Activated T-cell treated with anti-CD3 and anti-CD28 coated beads for 4 hours (primary cell): ENCODE results near the gene MBNL3.

Source experiments
- DNase-seq: peaks from one replicate; pipeline ENCODE4 v3.0.0-alpha.2; 2020

MBNL3 gene

GRCh38 chrX:132411310-132411977, 77.4 kb downstream of the MBNL3 start:
- DNase-seq = no peak

GRCh38 chrX:132409780-132410556, 78.9 kb downstream of the MBNL3 start:
- no peak for DNase-seq

GRCh38 chrX:132407691-132408090, 81.1 kb downstream of the MBNL3 start:
- no peak for DNase-seq

- no peak for DNase-seq
Measured at GRCh38 chrX:132406106-132406505, 82.7 kb downstream of the MBNL3 start.

GRCh38 chrX:132404266-132404665, 84.6 kb downstream of the MBNL3 start:
- DNase-seq = no peak

GRCh38 chrX:132401935-132402334, 86.9 kb downstream of the MBNL3 start:
- no peak for DNase-seq

- no peak for DNase-seq
Measured at GRCh38 chrX:132400706-132401105, 88.1 kb downstream of the MBNL3 start.

- no peak for DNase-seq
Measured at GRCh38 chrX:132395645-132396044, 93.2 kb downstream of the MBNL3 start.

GRCh38 chrX:132395026-132395425, 93.8 kb downstream of the MBNL3 start:
- DNase-seq = no peak

GRCh38 chrX:132394591-132394990, 94.2 kb downstream of the MBNL3 start:
- no peak for DNase-seq

- DNase-seq = no peak
Measured at GRCh38 chrX:132393992-132394391, 94.8 kb downstream of the MBNL3 start.

- DNase-seq = no peak
Measured at GRCh38 chrX:132393485-132393884, 95.4 kb downstream of the MBNL3 start.

GRCh38 chrX:132393085-132393484, 95.8 kb downstream of the MBNL3 start:
- DNase-seq = no peak

- no peak for DNase-seq
Measured at GRCh38 chrX:132390792-132391191, 98.0 kb downstream of the MBNL3 start.

- no peak for DNase-seq
Measured at GRCh38 chrX:132389480-132389879, 99.4 kb downstream of the MBNL3 start.

GRCh38 chrX:132388371-132388770, 100.5 kb downstream of the MBNL3 start:
- no peak for DNase-seq

- no peak for DNase-seq
Measured at GRCh38 chrX:132384301-132384700, 104.5 kb downstream of the MBNL3 start.

- no peak for DNase-seq
Measured at GRCh38 chrX:132382068-132382467, 106.8 kb downstream of the MBNL3 start.

- no peak for DNase-seq
Measured at GRCh38 chrX:132378281-132378680, 110.6 kb downstream of the MBNL3 start.

- DNase-seq = no peak
Measured at GRCh38 chrX:132375941-132376340, 112.9 kb downstream of the MBNL3 start.

GRCh38 chrX:132373610-132374009, 115.2 kb downstream of the MBNL3 start:
- DNase-seq = no peak

- DNase-seq = no peak
Measured at GRCh38 chrX:132369617-132370326, 119.1 kb downstream of the MBNL3 start.

GRCh38 chrX:132367984-132368383, 120.9 kb downstream of the MBNL3 start:
- DNase-seq = no peak

GRCh38 chrX:132367314-132367713, 121.5 kb downstream of the MBNL3 start:
- DNase-seq = no peak
